Lower lobe of right lung (tissue), 2 donors: ENCODE results near the gene AFAP1. TPM values are rescaled to one million over a fixed set of nuclear protein-coding genes. Genes with fewer than 3 reads are reported as not detected.
A peak's percentile ranks its signal among the peaks of the same experiment; 100 is the strongest.

Source experiments
- ATAC-seq, 2 donors: fragments of 200-7000 bp; cut with Tn5 transposase; one replicate each; pipeline ENCODE4 v1.9.1; 2020 to 2022; ENCODE audit warnings: mild to moderate bottlenecking in 2 of 2, moderate library complexity in 2 of 2
- DNase-seq: peaks from one replicate; pipeline ENCODE4 v3.0.0-alpha.2; 2020
- H3K27ac ChIP-seq: fragments of 200-600 bp; one replicate; pipeline ENCODE4 v1.8.0; 2022
- H3K27me3 ChIP-seq: fragments of 200-600 bp; one replicate; pipeline ENCODE4 v1.8.0; 2022; ENCODE audit warnings: low read depth
- H3K36me3 ChIP-seq: fragments of 200-600 bp; one replicate; pipeline ENCODE4 v1.8.0; 2022; ENCODE audit warnings: mild to moderate bottlenecking
- H3K4me1 ChIP-seq: fragments of 200-600 bp; one replicate; pipeline ENCODE4 v1.8.0; 2022
- H3K4me3 ChIP-seq: fragments of 200-600 bp; one replicate; pipeline ENCODE4 v1.8.0; 2022; ENCODE audit warnings: mild to moderate bottlenecking
- H3K9me3 ChIP-seq: fragments of 200-600 bp; one replicate; pipeline ENCODE4 v1.8.0; 2022
- CTCF ChIP-seq: fragments of 200-600 bp; IDR thresholded peaks from one replicate; pipeline ENCODE4 v1.8.0; 2022; ENCODE audit warnings: antibody characterized with exemption, mild to moderate bottlenecking
- intact Hi-C: fragments of 100-400 bp; cut with DNase I; formaldehyde crosslinking; loops from one replicate; pipeline ENCODE4 v1.11.0; 2022
- total RNA-seq: library from RNA; stranded (reverse); fragmentation: NEBNext Ultra II Directional; extraction: Animal tissue kit (Norgen Biotek cat#: 25700); gene quantifications from one replicate; pipeline ENCODE4 v1.2.1, GENCODE V29; 2021
- donor health status: DM: no; HTN: yes; CAD: no; lungs with severe emphysema.

AFAP1 gene
- total RNA-seq, 1 donor from 2014 or later = 21.0 TPM

DNA sequence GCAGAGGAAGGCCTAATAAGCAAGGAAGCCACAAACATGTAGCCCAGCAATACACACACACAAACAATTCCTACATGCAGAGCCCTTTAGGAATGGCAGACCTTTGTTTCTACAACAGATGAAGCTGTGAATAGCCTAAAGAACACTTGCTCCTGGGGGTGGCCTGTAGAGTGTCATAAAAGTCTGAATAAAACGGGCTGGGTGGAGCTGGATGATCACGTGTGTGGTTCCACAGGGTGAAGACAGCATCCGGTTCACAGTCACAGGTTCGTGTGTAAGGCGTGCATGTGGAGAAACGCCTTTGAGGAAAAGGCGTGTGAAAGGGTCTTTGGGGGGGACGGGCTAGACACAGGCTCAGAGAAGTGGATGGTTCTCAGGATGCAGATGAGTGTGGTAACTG is 156.1 kb downstream of the AFAP1 start:
- Histone ChIP-seq H3K4me1 (peaks cover 20% of the 10 kb centered on the region), H3K9me3 (no peaks in the 10 kb centered on the region), H3K27me3 (no peaks in the 10 kb centered on the region), H3K27ac (no peak overlapping the region), H3K36me3 (peaks cover 20% of the 10 kb centered on the region), H3K4me3 (no peak overlapping the region)
- intact Hi-C loops = no loop called here
- ATAC-seq = no peak
- no peak for TF ChIP-seq CTCF
- DNase-seq = no peak

DNA sequence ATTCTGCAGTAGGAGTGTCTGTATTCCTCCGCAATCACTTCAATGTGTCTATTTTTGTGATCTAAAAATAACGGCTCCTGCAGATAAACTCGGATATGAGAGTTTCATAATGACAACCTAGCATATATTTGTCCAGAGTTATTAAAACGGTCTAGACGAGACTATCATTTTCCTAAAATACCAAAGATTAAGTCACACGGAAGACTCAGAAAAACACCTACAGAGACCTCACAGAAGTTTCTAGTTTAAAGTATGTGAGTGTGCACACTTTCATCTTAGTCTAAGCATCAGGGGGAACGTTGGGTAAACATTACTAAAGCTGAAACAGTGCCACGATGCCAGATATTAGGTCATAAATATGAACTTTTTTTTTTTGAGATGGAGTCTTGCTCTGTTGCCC is 156.9 kb downstream of the AFAP1 start:
- intact Hi-C loops = no loop called here

DNA sequence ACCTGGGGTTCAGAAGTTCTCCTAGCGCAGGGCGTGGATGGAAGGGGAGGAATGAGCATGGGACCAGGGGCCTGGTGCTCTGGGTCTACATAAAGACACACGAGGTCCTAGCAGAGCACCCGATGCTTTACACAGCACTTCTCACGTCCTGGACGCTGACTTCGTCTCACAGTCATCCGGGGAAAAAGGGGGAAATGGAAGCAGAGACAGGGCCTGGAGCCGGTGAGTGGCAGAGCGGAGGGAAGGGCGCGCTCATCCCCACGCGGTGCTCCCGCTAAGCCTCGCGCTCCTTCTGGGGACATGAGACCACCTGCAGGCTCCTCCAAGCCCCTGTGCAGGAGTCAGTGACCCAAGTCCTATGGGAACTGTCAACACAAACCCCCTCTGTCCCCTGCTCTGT is 157.7 kb downstream of the AFAP1 start:
- Histone ChIP-seq H3K4me1 (peaks cover 20% of the 10 kb centered on the region), H3K4me3 (no peak overlapping the region), H3K36me3 (peaks cover 34% of the 10 kb centered on the region), H3K9me3 (no peaks in the 10 kb centered on the region), H3K27ac (peak overlapping the region; percentile 54), H3K27me3 (no peaks in the 10 kb centered on the region)
- TF ChIP-seq CTCF = no peak
- intact Hi-C loops = no loop called here
- peak; percentile 33 for DNase-seq
- no peak for ATAC-seq

More for the DNA sequence above, 156.9 kb downstream of the AFAP1 start:
- no peak overlapping the region for H3K4me3 ChIP-seq
- TF ChIP-seq CTCF = no peak
- H3K36me3 ChIP-seq = peaks cover 28% of the 10 kb centered on the region
- no peak overlapping the region for H3K27ac ChIP-seq
- no peaks in the 10 kb centered on the region for H3K27me3 ChIP-seq
- ATAC-seq (no peak), DNase-seq (no peak)
- peaks cover 20% of the 10 kb centered on the region for H3K4me1 ChIP-seq
- no peaks in the 10 kb centered on the region for H3K9me3 ChIP-seq

DNA sequence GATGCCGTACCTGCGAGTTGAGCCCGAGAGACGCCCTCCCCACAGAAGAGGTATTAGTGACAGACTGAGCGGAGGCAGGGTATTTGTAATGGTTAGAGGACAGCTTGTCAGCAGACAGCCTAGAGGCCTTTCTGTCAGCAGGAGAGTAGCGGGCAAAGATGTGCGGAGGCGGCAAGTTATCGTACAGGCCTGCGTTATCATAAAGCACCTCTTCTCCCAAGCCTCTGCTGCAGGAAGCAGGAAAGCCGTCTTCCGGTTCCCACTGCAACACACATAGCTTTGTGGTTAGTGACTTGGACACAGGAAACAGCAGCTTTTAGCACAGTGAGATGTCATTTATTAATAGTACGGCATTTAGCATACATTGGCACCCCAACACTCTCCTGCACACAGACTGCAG is 158.3 kb downstream of the AFAP1 start:
- no peak for TF ChIP-seq CTCF
- Histone ChIP-seq H3K36me3 (peaks cover 34% of the 10 kb centered on the region), H3K4me1 (peaks cover 20% of the 10 kb centered on the region), H3K9me3 (no peaks in the 10 kb centered on the region), H3K27ac (peak overlapping the region; percentile 54), H3K4me3 (no peak overlapping the region), H3K27me3 (no peaks in the 10 kb centered on the region)
- ATAC-seq (peak in 1 of 2 donors; percentile 22), DNase-seq (peak; percentile 43)
- intact Hi-C loops = no loop called here

DNA sequence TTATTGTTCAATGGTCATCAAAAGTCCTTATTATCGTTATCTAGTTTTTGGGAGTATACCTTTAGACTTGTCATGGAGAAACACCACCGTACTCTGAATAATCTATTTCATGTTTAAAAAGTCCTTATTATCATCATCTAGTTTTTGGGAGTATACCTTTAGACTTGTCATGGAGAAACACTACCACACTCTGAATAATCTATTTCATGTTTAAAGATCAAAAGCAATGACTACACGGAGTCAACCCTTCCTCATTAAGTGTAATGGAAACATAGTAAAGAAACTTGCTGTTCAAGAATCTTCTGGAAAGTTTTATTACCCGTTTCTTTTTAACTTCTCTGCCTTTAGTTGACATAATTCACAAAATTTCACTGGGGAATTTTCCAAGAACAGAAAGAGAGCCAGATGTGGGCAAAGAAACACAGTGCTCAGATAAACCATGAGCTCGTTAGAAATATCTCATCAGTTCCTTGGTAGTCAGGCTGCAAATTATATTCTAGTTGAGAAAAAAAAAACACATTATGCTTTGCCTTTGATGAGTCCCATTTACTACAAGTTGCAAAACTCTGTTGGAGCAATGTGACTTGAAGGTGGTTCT is 158.8 kb downstream of the AFAP1 start:
- TF ChIP-seq CTCF = no peak
- Histone ChIP-seq H3K27ac (peak overlapping the region; percentile 20), H3K36me3 (peaks cover 39% of the 10 kb centered on the region), H3K4me3 (no peak overlapping the region), H3K4me1 (peaks cover 20% of the 10 kb centered on the region), H3K27me3 (no peaks in the 10 kb centered on the region), H3K9me3 (no peaks in the 10 kb centered on the region)
- DNase-seq = no peak
- ATAC-seq = no peak
- intact Hi-C loops = no loop called here
